HEK293 (cell line): ENCODE data around the gene LRRC27.

ENCODE experiments used
- CTCF ChIA-PET: fragments of 350-600 bp; formaldehyde crosslinking; extraction: SDS; loops from one replicate; lab custom pipeline; 2021; ENCODE audit warnings: antibody characterized with exemption; lab: Yijun Ruan, JAX
- POLR2A ChIA-PET: fragments of 300-600 bp; formaldehyde crosslinking; extraction: SDS; loops from one replicate; lab custom pipeline; 2020; ENCODE audit warnings: antibody characterized with exemption, inconsistent platforms; lab: Yijun Ruan, JAX
- H3K27ac ChIP-seq: fragments of 200-500 bp; sonication (Bioruptor generic); 2 replicates; pipeline ENCODE4 v1.5.1; 2014; ENCODE audit warnings: low read depth, low read length, control low read depth, inconsistent platforms; ENCODE audit errors: extremely low read depth
- H3K36me3 ChIP-seq, 2 experiments: fragments of 200-500 bp in 1 of 2; sonication (Bioruptor generic) in 1 of 2; 1 replicate in 1 of 2; 2 replicates in 1 of 2; pipeline ENCODE4 v1.5.1; 2014 to 2017; ENCODE audit warnings: inconsistent platforms in 2 of 2, low read length in 2 of 2; ENCODE audit not compliant: control insufficient read depth in 2 of 2, insufficient read depth in 1 of 2
- H3K4me1 ChIP-seq: fragments of 200-500 bp; sonication (Bioruptor generic); 2 replicates; pipeline ENCODE4 v1.5.1; 2014; ENCODE audit warnings: mild to moderate bottlenecking, low read length, inconsistent platforms; ENCODE audit not compliant: control insufficient read depth, insufficient read depth
- H3K4me3 ChIP-seq: 2 replicates; pipeline ENCODE4 v1.5.1; 2011; ENCODE audit warnings: low read depth, mild to moderate bottlenecking, control low read depth, low read length, moderate library complexity
- H3K9me3 ChIP-seq: fragments of 200-500 bp; sonication (Bioruptor generic); 2 replicates; pipeline ENCODE4 v1.5.1; 2014; ENCODE audit warnings: low read depth, low read length, inconsistent platforms; ENCODE audit not compliant: control insufficient read depth, insufficient read depth
- EGR2 ChIP-seq: fragments of 450-650 bp; formaldehyde crosslinking; IDR thresholded peaks from 2 replicates; pipeline ENCODE4 v1.5.1; 2016; ENCODE audit warnings: low read depth, missing biosample characterization, missing genetic modification characterization
- PATZ1 ChIP-seq: fragments of 450-650 bp; formaldehyde crosslinking; IDR thresholded peaks from 2 replicates; pipeline ENCODE4 v1.5.1; 2016; ENCODE audit warnings: missing biosample characterization, missing genetic modification characterization
- PRDM1 ChIP-seq: fragments of 450-650 bp; formaldehyde crosslinking; IDR thresholded peaks from 2 replicates; pipeline ENCODE4; 2016; ENCODE audit warnings: missing biosample characterization, missing genetic modification characterization
- SETDB1 ChIP-seq: IDR thresholded peaks from one replicate; pipeline ENCODE4 v1.6.1; 2017; ENCODE audit warnings: mild to moderate bottlenecking, low read length, moderate library complexity, mixed read lengths; ENCODE audit not compliant: insufficient read length
- SP7 ChIP-seq: fragments of 450-650 bp; formaldehyde crosslinking; IDR thresholded peaks from 2 replicates; pipeline ENCODE4 v1.5.1; 2016; ENCODE audit warnings: missing biosample characterization, missing genetic modification characterization
- TRIM28 ChIP-seq: IDR thresholded peaks from 2 replicates; pipeline ENCODE4 v1.6.1; 2011; ENCODE audit warnings: low read length, control low read depth, borderline replicate concordance
- ZBTB20 ChIP-seq: fragments of 450-650 bp; formaldehyde crosslinking; IDR thresholded peaks from 2 replicates; pipeline ENCODE4 v1.5.1; 2016; ENCODE audit warnings: missing biosample characterization, missing genetic modification characterization
- ZBTB48 ChIP-seq: fragments of 450-650 bp; formaldehyde crosslinking; IDR thresholded peaks from 2 replicates; pipeline ENCODE4 v1.5.1; 2016; ENCODE audit warnings: missing biosample characterization, missing genetic modification characterization
- ZBTB7A ChIP-seq: fragments of 450-650 bp; formaldehyde crosslinking; IDR thresholded peaks from 2 replicates; pipeline ENCODE4 v1.5.1; 2016; ENCODE audit warnings: low read depth, missing biosample characterization, missing genetic modification characterization
- ZEB2 ChIP-seq: fragments of 450-650 bp; formaldehyde crosslinking; IDR thresholded peaks from 2 replicates; pipeline ENCODE4 v1.5.1; 2016; ENCODE audit warnings: missing biosample characterization, missing genetic modification characterization
- ZNF114 ChIP-seq: fragments of 450-650 bp; formaldehyde crosslinking; IDR thresholded peaks from 2 replicates; pipeline ENCODE4 v1.5.0; 2017; ENCODE audit warnings: missing biosample characterization, missing genetic modification characterization
- ZNF175 ChIP-seq: fragments of 450-650 bp; formaldehyde crosslinking; IDR thresholded peaks from 2 replicates; pipeline ENCODE4 v1.5.1; 2016; ENCODE audit warnings: missing biosample characterization, missing genetic modification characterization
- ZNF214 ChIP-seq: fragments of 450-650 bp; formaldehyde crosslinking; IDR thresholded peaks from 2 replicates; pipeline ENCODE4 v1.5.1; 2017; ENCODE audit warnings: missing biosample characterization, mild to moderate bottlenecking, missing genetic modification characterization, borderline replicate concordance
- ZNF26 ChIP-seq: fragments of 450-650 bp; formaldehyde crosslinking; IDR thresholded peaks from 2 replicates; pipeline ENCODE4 v1.5.1; 2016; ENCODE audit warnings: missing biosample characterization, missing genetic modification characterization
- ZNF302 ChIP-seq: fragments of 450-650 bp; formaldehyde crosslinking; IDR thresholded peaks from 2 replicates; pipeline ENCODE4 v1.5.1; 2016; ENCODE audit warnings: missing biosample characterization, missing genetic modification characterization, low read depth
- ZNF341 ChIP-seq: fragments of 450-650 bp; formaldehyde crosslinking; IDR thresholded peaks from 2 replicates; pipeline ENCODE4; 2016; ENCODE audit warnings: low read depth, missing biosample characterization, missing genetic modification characterization
- ZNF394 ChIP-seq: fragments of 450-650 bp; formaldehyde crosslinking; IDR thresholded peaks from 2 replicates; pipeline ENCODE4 v1.5.1; 2016; ENCODE audit warnings: missing biosample characterization, missing genetic modification characterization, mild to moderate bottlenecking, moderate library complexity, borderline replicate concordance
- ZNF423 ChIP-seq: fragments of 450-650 bp; formaldehyde crosslinking; IDR thresholded peaks from 2 replicates; pipeline ENCODE4 v1.5.1; 2016; ENCODE audit warnings: missing biosample characterization, missing genetic modification characterization
- ZNF473 ChIP-seq: fragments of 450-650 bp; formaldehyde crosslinking; IDR thresholded peaks from 2 replicates; pipeline ENCODE4 v1.5.1; 2017; ENCODE audit warnings: missing biosample characterization, missing genetic modification characterization
- ZNF48 ChIP-seq: fragments of 450-650 bp; formaldehyde crosslinking; IDR thresholded peaks from 2 replicates; pipeline ENCODE4 v1.5.1; 2016; ENCODE audit warnings: missing biosample characterization, missing genetic modification characterization
- ZNF580 ChIP-seq: fragments of 450-650 bp; formaldehyde crosslinking; IDR thresholded peaks from 2 replicates; pipeline ENCODE4 v1.5.1; 2016; ENCODE audit warnings: missing biosample characterization, missing genetic modification characterization
- ZNF658 ChIP-seq: fragments of 450-650 bp; formaldehyde crosslinking; IDR thresholded peaks from 2 replicates; pipeline ENCODE4; 2016; ENCODE audit warnings: missing biosample characterization, missing genetic modification characterization
- ZNF664 ChIP-seq: fragments of 450-650 bp; formaldehyde crosslinking; IDR thresholded peaks from 2 replicates; pipeline ENCODE4 v1.5.1; 2016; ENCODE audit warnings: missing biosample characterization, missing genetic modification characterization
- ZNF677 ChIP-seq: fragments of 450-650 bp; IDR thresholded peaks from 2 replicates; pipeline ENCODE4 v1.5.0; 2018; ENCODE audit warnings: missing biosample characterization, mild to moderate bottlenecking, missing genetic modification characterization, moderate library complexity
- ZSCAN4 ChIP-seq: fragments of 450-650 bp; formaldehyde crosslinking; IDR thresholded peaks from 2 replicates; pipeline ENCODE4 v1.5.1; 2017; ENCODE audit warnings: missing biosample characterization, missing genetic modification characterization

Gene LRRC27

GRCh38 chr10:132322586-132323048 lies 9.4 kb upstream of the LRRC27 start (continued):
- peak; percentile 61 for TF ChIP-seq ZNF341
- TF ChIP-seq ZBTB20 (tag by site-specific recombination), result peak; percentile 59
- TF ChIP-seq ZNF658, result no peak
- no peak for TF ChIP-seq ZNF580

- H3K27ac ChIP-seq, result no peak overlapping the region
- CTCF ChIA-PET, result no interaction called here
Measured at GRCh38 chr10:132324186-132324585, 7.8 kb upstream of the LRRC27 start.

GRCh38 chr10:132326344-132326889 lies 5.6 kb upstream of the LRRC27 start:
- H3K27ac ChIP-seq, result no peak overlapping the region
- CTCF ChIA-PET, result interaction anchor here (0.8 kb wide), 2 partner anchors 9 to 34 kb away, joined by 3 read pairs; no protein-coding TSS in a partner anchor
- peaks cover 8 to 11% of the 10 kb centered on the region in 2 experiments; a peak in 2 of 3 replicates for H3K36me3 ChIP-seq
- no peak for TF ChIP-seq ZBTB48 (tag by site-specific recombination)
- TF ChIP-seq ZNF473, result no peak
- no peak for TF ChIP-seq SP7 (tag by site-specific recombination)
- TF ChIP-seq ZNF48 (tag by site-specific recombination), result no peak
- TF ChIP-seq ZNF664 (tag by site-specific recombination), result no peak
- TF ChIP-seq ZNF175, result no peak
- no peak for TF ChIP-seq ZNF394 (tag by site-specific recombination)
- no peak for TF ChIP-seq TRIM28
- TF ChIP-seq ZNF302 (tag by site-specific recombination), result no peak
- TF ChIP-seq, all 188 proteins: peak for 0
- POLR2A ChIA-PET, result no interaction called here
- Histone ChIP-seq H3K4me3 (no peak overlapping the region), H3K9me3 (no peaks in the 10 kb centered on the region), H3K4me1 (peaks cover 8% of the 10 kb centered on the region)

More at GRCh38 chr10:132324186-132324585, 7.8 kb upstream of the LRRC27 start:
- H3K9me3 ChIP-seq, result no peaks in the 10 kb centered on the region
- peaks cover 4% of the 10 kb centered on the region for H3K4me1 ChIP-seq
- no peak for TF ChIP-seq ZNF423
- no peak for TF ChIP-seq ZNF114 (tag by site-specific recombination)
- no peak for TF ChIP-seq ZSCAN4 (tag by site-specific recombination)
- TF ChIP-seq, all 188 proteins: peak for 0
- POLR2A ChIA-PET, result no interaction called here
- peaks cover 8 to 11% of the 10 kb centered on the region in 2 experiments; a peak in 2 of 3 replicates for H3K36me3 ChIP-seq
- H3K4me3 ChIP-seq, result no peak overlapping the region

GRCh38 chr10:132326925-132327324 lies 5.1 kb upstream of the LRRC27 start:
- POLR2A ChIA-PET, result no interaction called here
- CTCF ChIA-PET, result interaction anchor here (0.8 kb wide), 2 partner anchors 9 to 33 kb away, joined by 3 read pairs; no protein-coding TSS in a partner anchor
- no peak overlapping the region for H3K27ac ChIP-seq
- no peak overlapping the region for H3K4me3 ChIP-seq
- no peaks in the 10 kb centered on the region for H3K9me3 ChIP-seq
- TF ChIP-seq ZNF677 (no peak), EGR2 (0 out of 2 replicates have a peak, but pooled peaks have one; percentile 17), ZNF214 (no peak), PRDM1 (tag by site-specific recombination) (no peak), ZEB2 (no peak), PATZ1 (tag by site-specific recombination) (no peak), ZBTB7A (tag by site-specific recombination) (no peak), ZNF26 (tag by site-specific recombination) (no peak), SETDB1 (peak; percentile 14)
- peaks cover 8% of the 10 kb centered on the region for H3K4me1 ChIP-seq
- H3K36me3 ChIP-seq, result peaks cover 8 to 11% of the 10 kb centered on the region in 2 experiments; a peak in 2 of 3 replicates
